CD8-positive, alpha-beta memory T cell (primary cell): ENCODE data around the gene OR7D4. TPM values are rescaled to one million over a fixed set of nuclear protein-coding genes. Genes with fewer than 3 reads are reported as not detected.
"Not testable (repeated sequence)": the region's sequence is repeated elsewhere in the genome, so short reads cannot be mapped to it uniquely, and the experiment has no call there.

ENCODE experiments used
- CTCF ChIA-PET: fragments of 350-600 bp; sonication (Branson Sonifier 250); formaldehyde crosslinking; loops from one replicate; lab custom pipeline; 2021; ENCODE audit warnings: antibody characterized with exemption; lab: Charles Lee
- POLR2A ChIA-PET: fragments of 350-600 bp; sonication (Branson Sonifier 250); formaldehyde crosslinking; loops from one replicate; lab custom pipeline; 2021; ENCODE audit warnings: antibody characterized with exemption; lab: Charles Lee
- DNase-seq, 5 donors: peaks; one replicate each; pipeline versions ENCODE4 v3.0.0 to v3.0.0-alpha.2; 2020 to 2022; ENCODE audit warnings: mixed read lengths in 1 of 5
- H3K27ac ChIP-seq: one replicate; pipeline ENCODE4 v1.7.0; 2013; ENCODE audit warnings: low read depth, mild to moderate bottlenecking, low read length, moderate library complexity
- H3K27me3 ChIP-seq: 2 replicates; pipeline ENCODE4 v1.7.0; 2013; ENCODE audit warnings: low read length, mild to moderate bottlenecking; ENCODE audit not compliant: insufficient read depth, poor library complexity, severe bottlenecking
- H3K36me3 ChIP-seq: 2 replicates; pipeline ENCODE4 v1.7.0; 2013; ENCODE audit warnings: mild to moderate bottlenecking, low read length, moderate library complexity; ENCODE audit not compliant: insufficient read depth
- H3K4me1 ChIP-seq: 2 replicates; pipeline ENCODE4 v1.7.0; 2013; ENCODE audit warnings: mild to moderate bottlenecking, low read length, moderate library complexity; ENCODE audit not compliant: insufficient read depth
- H3K4me3 ChIP-seq: 2 replicates; pipeline ENCODE4 v1.7.0; 2013; ENCODE audit warnings: mild to moderate bottlenecking, low read length
- H3K9me3 ChIP-seq: 2 replicates; pipeline ENCODE4 v1.7.0; 2013; ENCODE audit warnings: mild to moderate bottlenecking, low read length
- H3K27ac Mint-ChIP-seq, 8 donors: one replicate each; pipeline ENCODE4 v1.8.0; 2020 to 2021; ENCODE audit warnings: mixed read lengths in 8 of 8, mild to moderate bottlenecking in 6 of 8, inconsistent platforms in 3 of 8, moderate library complexity in 3 of 8
- H3K27me3 Mint-ChIP-seq, 2 donors: one replicate each; pipeline ENCODE4 v1.8.0; 2020 to 2021; ENCODE audit warnings: mixed read lengths in 2 of 2, mild to moderate bottlenecking in 1 of 2, moderate library complexity in 1 of 2
- H3K36me3 Mint-ChIP-seq, 3 donors: one replicate each; pipeline ENCODE4 v1.8.0; 2020 to 2021; ENCODE audit warnings: mixed read lengths in 3 of 3, inconsistent platforms in 1 of 3, mild to moderate bottlenecking in 1 of 3
- H3K4me1 Mint-ChIP-seq, 3 donors: one replicate each; pipeline ENCODE4 v1.8.0; 2020 to 2021; ENCODE audit warnings: mixed read lengths in 3 of 3, inconsistent platforms in 1 of 3, mild to moderate bottlenecking in 1 of 3
- H3K4me3 Mint-ChIP-seq, 7 donors: one replicate each; pipeline ENCODE4 v1.8.0; 2020 to 2021; ENCODE audit warnings: mixed read lengths in 7 of 7, mild to moderate bottlenecking in 6 of 7, moderate library complexity in 4 of 7, inconsistent platforms in 2 of 7
- H3K9me3 Mint-ChIP-seq, 5 donors: one replicate each; pipeline ENCODE4 v1.8.0; 2020 to 2022; ENCODE audit warnings: mixed read lengths in 5 of 5, mild to moderate bottlenecking in 3 of 5, moderate library complexity in 2 of 5, inconsistent platforms in 1 of 5
- polyA plus RNA-seq: library from polyadenylated mRNA; unstranded; fragments of 300-500 nt; fragmentation: Illumina TruSeq; gene quantifications from one replicate; pipeline ENCODE4 v1.2.3, GENCODE V29; 2021
- total RNA-seq, 2 experiments: library from RNA; stranded (reverse); gene quantifications; one replicate each; pipeline ENCODE4 v1.2.3, GENCODE V29; 2021

The OR7D4 gene
- total RNA-seq (not detected), polyA plus RNA-seq (not detected)

DNA sequence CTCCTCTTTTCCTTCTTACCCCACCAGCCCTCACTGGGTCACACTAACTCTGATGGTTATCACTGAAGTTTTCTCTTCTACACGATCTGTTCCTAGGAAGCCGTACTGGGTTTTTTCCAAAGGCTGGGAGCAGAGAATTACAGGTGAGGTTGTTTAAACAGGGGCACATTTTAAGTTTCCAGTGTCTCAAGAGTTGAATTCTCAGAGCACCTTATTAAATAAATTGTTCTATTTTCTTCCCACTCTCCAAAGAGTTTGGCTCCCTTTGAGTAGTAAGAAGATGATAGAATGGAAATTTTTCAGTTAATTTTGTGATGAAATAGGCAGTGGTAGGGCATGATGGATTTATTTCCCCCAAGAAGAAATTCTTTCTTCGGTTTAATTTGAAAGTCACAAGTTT, at the start of gene OR7D4:
OR7D4 (minus strand) TSS at position 101 of the 400 bp plus-strand sequence. CDS start 4,752 bp downstream, outside the sequence.
- H3K4me1 Mint-ChIP-seq: no peaks in the 10 kb centered on the region
- Histone ChIP-seq H3K36me3 (no peaks in the 10 kb centered on the region), H3K4me1 (no peaks in the 10 kb centered on the region), H3K27me3 (no peaks in the 10 kb centered on the region), H3K9me3 (no peaks in the 10 kb centered on the region), H3K4me3 (no peak within 1 kb of the TSS), H3K27ac (no peak within 1 kb of the TSS)
- H3K4me3 Mint-ChIP-seq: no peak within 1 kb of the TSS
- peaks cover 0 to 5% (median 0%) of the 10 kb centered on the region in 5 donors for H3K9me3 Mint-ChIP-seq
- H3K36me3 Mint-ChIP-seq: peaks cover 0 to 4% (median 0%) of the 10 kb centered on the region in 3 donors
- ChIA-PET POLR2A (no interaction called here), CTCF (no interaction called here)
- DNase-seq: no peak
- no peak within 1 kb of the TSS for H3K27ac Mint-ChIP-seq
- peaks cover 5 to 34% of the 10 kb centered on the region in 2 donors for H3K27me3 Mint-ChIP-seq

DNA sequence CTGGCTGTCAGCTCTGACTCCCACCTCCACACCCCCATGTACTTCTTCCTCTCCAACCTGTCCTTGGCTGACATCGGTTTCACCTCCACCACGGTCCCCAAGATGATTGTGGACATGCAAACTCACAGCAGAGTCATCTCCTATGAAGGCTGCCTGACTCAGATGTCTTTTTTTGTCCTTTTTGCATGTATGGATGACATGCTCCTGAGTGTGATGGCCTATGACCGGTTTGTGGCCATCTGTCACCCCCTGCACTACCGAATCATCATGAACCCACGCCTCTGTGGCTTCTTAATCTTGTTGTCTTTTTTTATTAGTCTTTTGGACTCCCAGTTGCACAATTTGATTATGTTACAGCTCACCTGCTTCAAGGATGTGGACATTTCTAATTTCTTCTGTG, 31.8 kb upstream of the OR7D4 start:
- DNase-seq: no peak
- CTCF ChIA-PET: no interaction called here
- peaks cover 0 to 1% (median 0%) of the 10 kb centered on the region in 3 donors for H3K36me3 Mint-ChIP-seq
- H3K27me3 ChIP-seq: no peaks in the 10 kb centered on the region
- H3K4me3 ChIP-seq: no peak overlapping the region
- POLR2A ChIA-PET: no interaction called here
- peaks cover 9 to 19% of the 10 kb centered on the region in 2 donors for H3K27me3 Mint-ChIP-seq
- no peaks in the 10 kb centered on the region for H3K36me3 ChIP-seq
- peaks cover 0 to 4% (median 2%) of the 10 kb centered on the region in 5 donors for H3K9me3 Mint-ChIP-seq
- H3K4me1 ChIP-seq: no peaks in the 10 kb centered on the region
- no peaks in the 10 kb centered on the region for H3K9me3 ChIP-seq
- no peak overlapping the region for H3K27ac Mint-ChIP-seq
- H3K27ac ChIP-seq: no peak overlapping the region
- H3K4me1 Mint-ChIP-seq: no peaks in the 10 kb centered on the region
- H3K4me3 Mint-ChIP-seq: no peak overlapping the region

DNA sequence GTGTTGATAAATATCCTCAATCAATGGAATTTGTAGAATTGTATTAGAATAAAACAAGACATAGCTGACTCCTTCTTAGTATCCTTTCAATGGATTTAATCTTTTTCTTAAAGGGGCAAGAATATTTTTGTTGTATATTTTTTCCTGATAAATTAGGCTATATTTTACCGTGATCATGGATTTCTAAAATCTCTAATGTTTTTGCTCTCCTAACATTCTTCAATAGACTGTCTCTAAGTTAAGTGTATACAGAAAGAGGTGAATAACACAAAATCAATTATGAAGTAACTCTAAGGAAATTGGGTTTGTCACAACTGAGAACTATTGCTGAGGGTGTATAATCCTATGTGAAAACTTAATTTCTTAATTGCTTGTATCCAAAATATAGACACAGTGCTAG, 31.2 kb upstream of the OR7D4 start, which contains the start of gene OR7E24:
OR7E24 (plus strand) TSS at position 301 of the 400 bp plus-strand sequence. CDS start 114 bp downstream, outside the sequence.
- H3K4me3 ChIP-seq: no peak within 1 kb of the TSS
- H3K36me3 Mint-ChIP-seq: peaks cover 0 to 1% (median under 1%) of the 10 kb centered on the region in 3 donors
- CTCF ChIA-PET: no interaction called here
- no peaks in the 10 kb centered on the region for H3K36me3 ChIP-seq
- no peak within 1 kb of the TSS for H3K4me3 Mint-ChIP-seq
- no peak for DNase-seq
- H3K27me3 ChIP-seq: no peaks in the 10 kb centered on the region
- H3K27me3 Mint-ChIP-seq: peaks cover 9 to 19% of the 10 kb centered on the region in 2 donors
- H3K4me1 Mint-ChIP-seq: no peaks in the 10 kb centered on the region
- POLR2A ChIA-PET: no interaction called here
- H3K27ac Mint-ChIP-seq: no peak within 1 kb of the TSS
- no peaks in the 10 kb centered on the region for H3K9me3 ChIP-seq
- no peak within 1 kb of the TSS for H3K27ac ChIP-seq
- peaks cover 0 to 4% (median 2%) of the 10 kb centered on the region in 5 donors for H3K9me3 Mint-ChIP-seq
- H3K4me1 ChIP-seq: no peaks in the 10 kb centered on the region

DNA sequence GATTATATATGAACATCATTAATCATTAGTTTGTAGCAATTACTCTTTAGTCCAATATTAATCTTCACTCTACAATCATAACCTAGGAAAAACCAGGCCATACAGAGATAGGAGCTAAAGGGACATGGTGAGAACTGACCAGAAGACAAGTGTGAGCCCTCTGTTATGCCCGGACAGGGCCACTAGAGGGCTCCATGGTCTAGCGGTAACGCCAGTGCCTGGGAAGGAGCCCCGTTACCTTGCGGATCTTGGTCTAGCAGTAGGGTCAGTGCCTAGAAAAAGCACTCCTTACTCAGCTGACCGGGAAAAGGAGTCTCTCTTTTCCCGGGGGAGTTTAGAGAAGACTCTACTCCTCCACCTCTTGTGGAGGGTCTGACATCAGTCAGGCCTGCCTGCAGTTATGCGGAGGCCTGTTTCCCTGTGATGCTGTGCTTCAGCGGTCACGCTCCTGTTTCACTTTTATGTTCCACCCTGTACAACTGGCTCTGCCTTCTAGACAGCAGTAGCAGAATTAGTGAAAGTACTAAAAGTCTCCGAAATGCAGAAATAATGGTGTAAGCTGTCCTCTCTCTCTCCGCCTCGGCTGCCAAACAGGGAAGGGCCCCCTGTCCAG, 13.8 kb downstream of the OR7D4 start:
- Mint-ChIP-seq H3K27me3 (peaks cover 10 to 26% of the 10 kb centered on the region in 2 donors), H3K36me3 (no peaks in the 10 kb centered on the region), H3K4me1 (peaks cover 0 to 8% (median 6%) of the 10 kb centered on the region in 3 donors), H3K4me3 (peak overlapping the region; percentile 5 to 70 (median 56)), H3K9me3 (no peaks in the 10 kb centered on the region), H3K27ac (peak overlapping the region in 2 of 8 donors; percentile 47 to 84)
- ChIA-PET POLR2A (no interaction called here), CTCF (interaction anchor here (0.9 to 2.2 kb wide), 4 partner anchors 11 to 592 kb away, joined by 3 to 11 read pairs (median 4); no protein-coding TSS in a partner anchor)
- Histone ChIP-seq H3K27ac (no peak overlapping the region), H3K27me3 (no peaks in the 10 kb centered on the region), H3K4me3 (no peak overlapping the region), H3K9me3 (no peaks in the 10 kb centered on the region), H3K4me1 (no peaks in the 10 kb centered on the region), H3K36me3 (no peaks in the 10 kb centered on the region)
- DNase-seq: peak; percentile 37 to 74 (median 43)

DNA sequence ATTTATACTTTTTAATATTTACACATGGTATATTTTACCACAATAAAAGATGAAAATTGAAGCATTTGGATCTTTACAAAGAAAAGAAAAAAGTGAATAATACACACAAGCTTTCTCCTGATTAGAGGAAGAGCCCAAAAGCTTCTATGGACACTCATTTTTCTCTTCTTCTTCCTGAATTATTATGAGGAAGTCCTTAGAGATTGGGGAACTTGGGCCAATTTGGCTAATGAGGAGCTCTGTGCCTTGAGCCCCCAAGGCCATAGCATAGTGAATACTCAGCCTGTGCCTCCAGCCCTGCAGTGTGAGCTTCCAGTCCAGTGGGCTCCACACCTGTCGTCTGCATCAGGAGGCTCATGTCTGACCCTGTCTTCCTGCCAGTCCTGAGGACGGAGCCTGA, 21.3 kb downstream of the OR7D4 start:
- H3K27ac Mint-ChIP-seq, H3K27ac ChIP-seq, H3K36me3 Mint-ChIP-seq, CTCF ChIA-PET, H3K36me3 ChIP-seq, H3K4me3 ChIP-seq, H3K9me3 ChIP-seq, H3K4me1 ChIP-seq, DNase-seq, H3K4me1 Mint-ChIP-seq, H3K4me3 Mint-ChIP-seq, H3K9me3 Mint-ChIP-seq, H3K27me3 ChIP-seq: not testable (repeated sequence)
- POLR2A ChIA-PET: interaction anchor here (0.5 kb wide), 1 partner anchor 26 kb away, joined by 4 read pairs; no protein-coding TSS in a partner anchor
- H3K27me3 Mint-ChIP-seq: peaks cover 28 to 50% of the 10 kb centered on the region in 2 donors

DNA sequence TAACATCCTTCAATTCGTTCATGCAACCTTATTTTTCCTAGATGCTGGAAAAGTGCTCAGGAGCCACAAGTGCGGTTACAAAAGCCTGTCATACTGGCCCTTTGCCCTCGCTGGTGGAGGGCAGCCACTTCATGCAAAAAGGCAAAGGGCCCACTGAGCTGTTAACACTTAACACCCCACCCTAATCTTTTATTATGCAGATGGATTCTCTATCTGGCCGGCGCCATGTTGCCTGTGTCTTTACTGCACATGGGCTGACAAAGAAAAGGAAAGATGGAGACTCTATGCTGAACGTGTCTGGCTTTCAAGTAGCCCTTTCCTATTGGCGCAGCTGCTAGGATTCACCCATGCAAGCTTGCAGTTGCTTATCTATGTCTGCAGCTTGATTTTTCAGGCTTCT, 29.9 kb downstream of the OR7D4 start:
- no peak overlapping the region for H3K4me3 Mint-ChIP-seq

DNA sequence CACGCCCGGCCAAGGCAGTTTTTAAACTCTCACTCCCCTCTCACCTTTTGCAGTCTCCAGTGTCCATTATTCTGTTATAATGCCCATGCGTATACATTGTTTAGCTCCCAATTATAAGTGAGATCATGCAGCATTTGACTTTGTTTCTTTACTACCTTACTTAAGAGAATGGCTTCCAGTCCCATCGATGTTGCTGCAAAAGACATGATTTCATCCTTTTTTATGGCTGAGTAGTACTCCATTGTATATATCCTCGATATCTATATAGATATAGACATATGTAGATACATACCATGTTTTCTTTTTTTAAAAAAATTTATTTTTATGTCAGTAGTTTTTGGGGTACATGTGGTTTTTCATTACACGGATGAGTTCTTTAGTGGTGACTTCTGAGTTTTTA, 32.2 kb downstream of the OR7D4 start:
- no peak for DNase-seq
- ChIA-PET CTCF (no interaction called here), POLR2A (no interaction called here)
- Mint-ChIP-seq H3K36me3 (peaks cover 0 to 21% (median 0%) of the 10 kb centered on the region in 3 donors), H3K27me3 (peaks cover 16 to 46% of the 10 kb centered on the region in 2 donors), H3K4me1 (no peaks in the 10 kb centered on the region), H3K9me3 (peaks cover 0 to 11% (median 5%) of the 10 kb centered on the region in 5 donors), H3K4me3 (no peak overlapping the region), H3K27ac (no peak overlapping the region)
- H3K4me1 ChIP-seq: no peaks in the 10 kb centered on the region
- H3K27ac ChIP-seq: no peak overlapping the region
- H3K27me3 ChIP-seq: no peaks in the 10 kb centered on the region
- H3K4me3 ChIP-seq: no peak overlapping the region
- H3K36me3 ChIP-seq: no peaks in the 10 kb centered on the region
- H3K9me3 ChIP-seq: no peaks in the 10 kb centered on the region

More for the DNA sequence above, 29.9 kb downstream of the OR7D4 start:
- no peaks in the 10 kb centered on the region for H3K36me3 ChIP-seq
- peaks cover 0 to 21% (median 0%) of the 10 kb centered on the region in 3 donors for H3K36me3 Mint-ChIP-seq
- CTCF ChIA-PET: no interaction called here
- no peak overlapping the region for H3K27ac ChIP-seq
- POLR2A ChIA-PET: no interaction called here
- H3K27ac Mint-ChIP-seq: no peak overlapping the region
- H3K9me3 ChIP-seq: no peaks in the 10 kb centered on the region
- no peaks in the 10 kb centered on the region for H3K4me1 ChIP-seq
- no peak overlapping the region for H3K4me3 ChIP-seq
- H3K27me3 Mint-ChIP-seq: peaks cover 30 to 66% of the 10 kb centered on the region in 2 donors
- DNase-seq: no peak
- H3K4me1 Mint-ChIP-seq: no peaks in the 10 kb centered on the region
- peaks cover 0 to 14% (median 5%) of the 10 kb centered on the region in 5 donors for H3K9me3 Mint-ChIP-seq
- no peaks in the 10 kb centered on the region for H3K27me3 ChIP-seq

DNA sequence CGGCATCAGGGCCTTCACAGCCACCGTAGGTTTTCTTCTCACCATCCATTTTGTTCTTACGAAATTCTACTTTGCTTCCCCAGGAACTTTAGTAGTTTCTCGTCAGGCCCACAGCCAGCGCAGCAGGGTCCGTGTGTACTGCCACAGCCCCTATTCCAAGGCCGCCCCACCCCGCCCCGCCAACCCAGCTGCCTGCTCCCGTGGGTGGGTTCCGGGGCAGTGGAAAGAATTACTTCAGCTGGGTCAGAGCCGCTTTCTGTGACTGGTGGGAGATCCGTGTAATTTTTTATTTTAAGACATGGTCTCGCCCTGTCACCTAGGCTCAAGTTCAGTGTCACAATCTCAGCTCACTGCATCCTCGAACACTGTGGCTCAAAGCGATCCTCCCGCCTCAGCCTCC, 36.4 kb downstream of the OR7D4 start:
- no peak for DNase-seq
- H3K4me3 Mint-ChIP-seq: no peak overlapping the region
- Histone ChIP-seq H3K27me3 (no peaks in the 10 kb centered on the region), H3K27ac (no peak overlapping the region), H3K4me3 (no peak overlapping the region), H3K9me3 (no peaks in the 10 kb centered on the region), H3K36me3 (no peaks in the 10 kb centered on the region), H3K4me1 (no peaks in the 10 kb centered on the region)
- ChIA-PET CTCF (no interaction called here), POLR2A (no interaction called here)
- H3K9me3 Mint-ChIP-seq: peaks cover 0 to 5% (median 0%) of the 10 kb centered on the region in 5 donors
- no peak overlapping the region for H3K27ac Mint-ChIP-seq
- no peaks in the 10 kb centered on the region for H3K4me1 Mint-ChIP-seq
- peaks cover 0 to 17% (median 0%) of the 10 kb centered on the region in 3 donors for H3K36me3 Mint-ChIP-seq
- peaks cover 8 to 21% of the 10 kb centered on the region in 2 donors for H3K27me3 Mint-ChIP-seq
